ENCODE data around the gene GLIS1.
A peak's percentile ranks its signal among the peaks of the same experiment; 100 is the strongest.

The GLIS1 gene

DNA sequence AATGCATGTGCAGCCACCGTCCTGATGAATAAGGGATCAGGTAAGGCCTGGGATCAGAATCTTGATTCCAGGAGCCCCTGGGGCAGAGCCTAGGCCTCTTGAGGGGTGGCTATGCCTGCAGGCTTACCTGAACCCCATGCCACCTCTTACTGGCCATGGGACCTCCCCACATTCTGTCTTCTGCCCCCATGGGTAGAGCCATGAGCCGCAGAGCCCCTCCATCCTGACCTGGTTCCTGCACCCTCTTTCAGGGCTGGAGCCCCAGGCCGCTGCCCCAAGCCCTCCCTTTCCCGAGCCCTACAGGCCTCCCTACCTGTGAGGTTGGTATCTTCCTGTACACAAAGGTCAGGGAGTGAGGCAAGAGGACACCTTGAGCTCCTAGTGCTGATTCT, 159.0 kb downstream of the GLIS1 start:
- Histone ChIP-seq H3K36me3 (ENCODE audit: control insufficient read depth in 5 of 5, insufficient read depth in 5 of 5, low read length in 5 of 5) (no peaks in the 10 kb centered on the region), H3K27ac (ENCODE audit: low read depth, low read length) (no peak overlapping the region), H3K9ac (ENCODE audit: low read length in 5 of 5) (no peak overlapping the region), H3K9me3 (ENCODE audit: control insufficient read depth in 5 of 5, low read length in 5 of 5) (peaks cover 0 to 3% (median 0%) of the 10 kb centered on the region in 5 donors), H3K4me3 (ENCODE audit: low read depth in 1 of 5, low read length in 5 of 5) (no peak overlapping the region), H3K27me3 (ENCODE audit: control insufficient read depth in 5 of 5, insufficient read depth in 4 of 5, low read length in 5 of 5) (peaks cover 0 to 3% (median 0%) of the 10 kb centered on the region in 5 donors), H3K4me1 (ENCODE audit: control insufficient read depth in 5 of 5, insufficient read depth in 5 of 5, low read length in 5 of 5) (no peaks in the 10 kb centered on the region)

DNA sequence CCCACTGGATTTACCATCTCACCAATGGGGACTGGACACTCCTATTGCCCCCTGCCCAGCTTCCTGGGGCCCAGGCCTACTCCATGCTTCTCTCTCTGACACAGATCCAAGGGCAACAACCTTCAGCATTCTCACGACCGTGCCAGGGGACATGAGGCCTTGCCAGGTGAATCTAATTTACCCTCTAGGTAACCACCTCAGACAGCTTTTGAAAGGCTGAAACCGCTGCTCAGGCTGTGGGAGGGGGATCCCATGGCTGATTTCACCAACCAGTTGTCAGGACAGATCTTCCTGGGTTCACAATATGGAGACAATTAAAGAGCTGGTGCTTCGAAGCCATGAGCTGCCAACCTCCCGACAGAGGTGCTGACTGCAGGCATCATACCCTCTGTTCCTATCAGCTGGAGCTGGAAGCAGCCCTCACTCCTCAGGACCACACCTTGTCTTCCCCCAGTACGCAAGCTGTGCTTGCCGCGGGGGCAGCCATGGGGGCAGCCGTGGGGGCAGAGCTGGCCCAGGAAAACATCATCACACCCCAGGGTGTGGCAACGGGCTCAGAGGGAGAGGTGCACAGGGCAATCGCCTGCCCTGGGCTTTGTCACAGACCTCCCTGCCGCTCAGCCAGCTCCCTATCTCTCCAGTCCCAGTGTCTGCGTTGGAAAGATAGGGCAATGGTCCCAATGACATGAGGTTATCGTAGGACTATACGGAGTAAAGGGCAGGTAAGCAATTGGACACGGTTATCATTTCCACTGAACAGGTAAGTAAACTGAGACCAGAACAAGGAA, 159.5 kb downstream of the GLIS1 start:
- no peaks in the 10 kb centered on the region for H3K4me1 ChIP-seq (ENCODE audit: control insufficient read depth in 5 of 5, insufficient read depth in 5 of 5, low read length in 5 of 5)
- H3K9ac ChIP-seq (ENCODE audit: low read length in 5 of 5): no peak overlapping the region
- no peak overlapping the region for H3K27ac ChIP-seq (ENCODE audit: low read depth, low read length)
- no peaks in the 10 kb centered on the region for H3K36me3 ChIP-seq (ENCODE audit: control insufficient read depth in 5 of 5, insufficient read depth in 5 of 5, low read length in 5 of 5)
- H3K9me3 ChIP-seq (ENCODE audit: control insufficient read depth in 5 of 5, low read length in 5 of 5): peaks cover 0 to 3% (median 0%) of the 10 kb centered on the region in 5 donors
- no peak overlapping the region for H3K4me3 ChIP-seq (ENCODE audit: low read depth in 1 of 5, low read length in 5 of 5)
- H3K27me3 ChIP-seq (ENCODE audit: control insufficient read depth in 5 of 5, insufficient read depth in 4 of 5, low read length in 5 of 5): peaks cover 0 to under 1% (median 0%) of the 10 kb centered on the region in 5 donors

DNA sequence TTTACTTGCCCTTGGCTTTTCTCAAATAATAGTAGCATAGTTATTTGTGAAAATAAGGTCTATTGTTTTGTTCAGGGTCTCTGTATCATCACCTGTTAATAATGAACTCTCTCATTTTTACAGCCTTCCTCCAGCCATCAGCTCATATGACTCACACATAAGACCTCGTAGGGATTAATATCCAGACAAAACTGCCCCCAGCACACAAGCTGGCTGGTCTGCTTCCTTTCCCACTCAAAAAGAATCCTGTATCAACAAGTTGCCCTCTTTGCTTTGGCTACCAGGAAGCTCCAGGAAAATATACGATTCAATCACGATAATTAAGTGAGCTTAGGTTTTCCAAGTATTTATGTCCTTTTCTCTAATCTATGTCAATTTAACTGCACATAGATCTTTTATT, 160.6 kb downstream of the GLIS1 start:
- Histone ChIP-seq H3K27me3 (ENCODE audit: control insufficient read depth in 5 of 5, insufficient read depth in 4 of 5, low read length in 5 of 5) (no peaks in the 10 kb centered on the region), H3K9ac (ENCODE audit: low read length in 5 of 5) (no peak overlapping the region), H3K4me3 (ENCODE audit: low read depth in 1 of 5, low read length in 5 of 5) (no peak overlapping the region), H3K36me3 (ENCODE audit: control insufficient read depth in 5 of 5, insufficient read depth in 5 of 5, low read length in 5 of 5) (no peaks in the 10 kb centered on the region), H3K4me1 (ENCODE audit: control insufficient read depth in 5 of 5, insufficient read depth in 5 of 5, low read length in 5 of 5) (no peaks in the 10 kb centered on the region), H3K9me3 (ENCODE audit: control insufficient read depth in 5 of 5, low read length in 5 of 5) (peaks cover 0 to 3% (median 0%) of the 10 kb centered on the region in 5 donors), H3K27ac (ENCODE audit: low read depth, low read length) (no peak overlapping the region)

DNA sequence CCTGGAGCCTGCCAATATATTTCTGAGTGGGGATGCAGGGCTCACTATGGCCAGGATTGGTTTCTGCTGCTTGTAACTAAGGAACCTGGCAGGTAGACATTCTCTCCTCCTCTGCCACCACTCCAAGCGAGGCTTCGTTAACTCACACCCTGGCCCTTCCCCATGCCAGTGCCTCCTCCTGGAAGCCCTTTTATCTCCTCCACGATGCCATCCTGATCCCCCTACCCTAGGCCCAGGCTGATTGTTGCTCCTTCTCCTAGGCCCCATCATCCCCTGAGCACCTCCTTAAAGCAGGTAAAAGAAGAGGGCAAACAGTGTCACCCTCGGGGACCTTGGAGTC, 161.2 kb downstream of the GLIS1 start:
- peaks cover 0 to 3% (median 0%) of the 10 kb centered on the region in 5 donors for H3K9me3 ChIP-seq (ENCODE audit: control insufficient read depth in 5 of 5, low read length in 5 of 5)
- H3K9ac ChIP-seq (ENCODE audit: low read length in 5 of 5): no peak overlapping the region
- H3K4me1 ChIP-seq (ENCODE audit: control insufficient read depth in 5 of 5, insufficient read depth in 5 of 5, low read length in 5 of 5): no peaks in the 10 kb centered on the region
- H3K27me3 ChIP-seq (ENCODE audit: control insufficient read depth in 5 of 5, insufficient read depth in 4 of 5, low read length in 5 of 5): no peaks in the 10 kb centered on the region
- no peak overlapping the region for H3K27ac ChIP-seq (ENCODE audit: low read depth, low read length)
- no peaks in the 10 kb centered on the region for H3K36me3 ChIP-seq (ENCODE audit: control insufficient read depth in 5 of 5, insufficient read depth in 5 of 5, low read length in 5 of 5)
- H3K4me3 ChIP-seq (ENCODE audit: low read depth in 1 of 5, low read length in 5 of 5): no peak overlapping the region

DNA sequence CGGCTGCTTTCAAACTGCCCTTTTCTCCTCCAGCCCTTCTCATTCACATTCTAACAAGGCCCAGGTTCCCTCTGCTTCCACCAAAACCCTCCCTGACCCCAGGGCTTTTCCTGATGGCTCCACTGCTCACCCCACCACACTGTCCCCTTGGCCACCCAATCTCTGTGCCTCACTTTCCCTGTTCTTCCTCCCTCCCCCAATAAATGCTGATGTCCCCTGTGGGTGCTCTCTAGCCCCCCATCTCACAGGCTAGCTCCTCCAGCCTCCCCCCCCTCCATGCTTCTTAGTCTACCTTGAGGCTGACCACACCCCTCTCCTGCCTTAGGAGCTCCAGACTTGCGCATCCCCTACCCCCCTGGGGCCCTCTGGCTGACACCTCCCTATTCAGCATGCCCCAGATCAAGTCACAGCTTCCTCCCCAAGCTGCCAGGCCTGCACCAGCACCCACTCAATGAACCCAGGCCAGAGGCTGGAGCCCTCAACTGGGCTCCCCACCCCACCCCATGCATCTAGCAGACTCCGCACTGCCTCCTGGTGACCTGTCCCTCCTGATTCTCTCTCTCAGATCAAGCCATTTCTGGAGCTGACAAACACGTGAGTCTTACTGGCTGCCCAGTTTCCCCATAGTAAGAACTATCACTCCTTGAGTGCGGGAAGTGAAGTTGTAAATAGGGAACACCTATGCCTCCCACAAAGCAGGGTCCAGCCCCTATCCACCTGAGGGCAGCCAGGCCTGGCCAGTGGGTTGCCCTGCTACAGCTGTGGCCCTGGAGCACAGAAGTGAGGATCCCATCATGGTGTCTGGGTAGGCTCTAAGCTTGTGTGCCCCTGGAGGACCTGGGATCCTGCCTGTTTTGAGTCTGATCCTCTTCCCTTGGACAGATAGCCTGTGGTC, 161.9 kb downstream of the GLIS1 start:
- Histone ChIP-seq H3K9me3 (ENCODE audit: control insufficient read depth in 5 of 5, low read length in 5 of 5) (peaks cover 0 to 3% (median 0%) of the 10 kb centered on the region in 5 donors), H3K4me1 (ENCODE audit: control insufficient read depth in 5 of 5, insufficient read depth in 5 of 5, low read length in 5 of 5) (no peaks in the 10 kb centered on the region), H3K27me3 (ENCODE audit: control insufficient read depth in 5 of 5, insufficient read depth in 4 of 5, low read length in 5 of 5) (no peaks in the 10 kb centered on the region), H3K4me3 (ENCODE audit: low read depth in 1 of 5, low read length in 5 of 5) (no peak overlapping the region), H3K36me3 (ENCODE audit: control insufficient read depth in 5 of 5, insufficient read depth in 5 of 5, low read length in 5 of 5) (no peaks in the 10 kb centered on the region), H3K27ac (ENCODE audit: low read depth, low read length) (no peak overlapping the region), H3K9ac (ENCODE audit: low read length in 5 of 5) (no peak overlapping the region)

DNA sequence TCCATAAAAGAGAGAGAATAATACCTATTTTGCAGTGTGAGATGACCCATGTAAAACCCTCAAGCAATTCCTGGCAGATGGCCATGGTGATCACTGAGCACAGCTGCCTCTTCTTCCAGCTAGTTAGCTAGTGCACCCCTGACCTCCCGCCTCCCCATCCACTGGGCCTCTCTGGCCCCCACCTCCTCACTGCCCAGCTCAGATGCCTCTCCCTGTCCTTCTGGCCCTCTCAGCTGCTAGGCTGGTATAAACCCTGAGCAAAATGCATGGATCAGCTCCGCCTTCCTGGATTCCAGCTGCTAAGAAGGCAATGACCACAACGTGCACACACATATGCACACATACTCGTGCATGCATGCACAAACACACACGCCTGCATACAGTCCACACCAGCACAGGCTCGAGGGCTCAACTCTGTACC, 162.6 kb downstream of the GLIS1 start:
- Histone ChIP-seq H3K9ac (ENCODE audit: low read length in 5 of 5) (peak overlapping the region in 1 of 5 donors; percentile 32), H3K36me3 (ENCODE audit: control insufficient read depth in 5 of 5, insufficient read depth in 5 of 5, low read length in 5 of 5) (no peaks in the 10 kb centered on the region), H3K9me3 (ENCODE audit: control insufficient read depth in 5 of 5, low read length in 5 of 5) (peaks cover 0 to 3% (median 0%) of the 10 kb centered on the region in 5 donors), H3K27ac (ENCODE audit: low read depth, low read length) (no peak overlapping the region), H3K4me1 (ENCODE audit: control insufficient read depth in 5 of 5, insufficient read depth in 5 of 5, low read length in 5 of 5) (no peaks in the 10 kb centered on the region), H3K27me3 (ENCODE audit: control insufficient read depth in 5 of 5, insufficient read depth in 4 of 5, low read length in 5 of 5) (no peaks in the 10 kb centered on the region), H3K4me3 (ENCODE audit: low read depth in 1 of 5, low read length in 5 of 5) (no peak overlapping the region)

DNA sequence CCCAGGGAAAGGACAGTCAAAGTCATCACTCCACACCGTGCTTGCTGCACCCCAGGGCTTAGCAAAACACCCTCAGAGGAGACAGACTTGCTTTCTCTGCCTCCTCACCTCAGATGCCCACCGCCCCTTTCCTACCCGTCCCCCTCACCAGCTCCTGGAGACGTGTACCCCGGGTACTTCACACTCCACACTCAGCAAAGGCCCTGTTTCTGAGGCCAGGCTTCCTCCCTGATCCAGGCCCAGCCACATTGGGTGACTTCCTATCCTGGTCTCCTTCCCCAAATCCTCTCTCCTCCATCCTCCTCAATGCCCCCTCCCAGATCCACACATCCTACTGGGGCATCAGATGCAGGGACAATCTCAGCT, 163.0 kb downstream of the GLIS1 start:
- Histone ChIP-seq H3K4me3 (ENCODE audit: low read depth in 1 of 5, low read length in 5 of 5) (no peak overlapping the region), H3K4me1 (ENCODE audit: control insufficient read depth in 5 of 5, insufficient read depth in 5 of 5, low read length in 5 of 5) (no peaks in the 10 kb centered on the region), H3K9me3 (ENCODE audit: control insufficient read depth in 5 of 5, low read length in 5 of 5) (peaks cover 0 to 3% (median 0%) of the 10 kb centered on the region in 5 donors), H3K36me3 (ENCODE audit: control insufficient read depth in 5 of 5, insufficient read depth in 5 of 5, low read length in 5 of 5) (no peaks in the 10 kb centered on the region), H3K9ac (ENCODE audit: low read length in 5 of 5) (no peak overlapping the region), H3K27ac (ENCODE audit: low read depth, low read length) (no peak overlapping the region), H3K27me3 (ENCODE audit: control insufficient read depth in 5 of 5, insufficient read depth in 4 of 5, low read length in 5 of 5) (no peaks in the 10 kb centered on the region)

DNA sequence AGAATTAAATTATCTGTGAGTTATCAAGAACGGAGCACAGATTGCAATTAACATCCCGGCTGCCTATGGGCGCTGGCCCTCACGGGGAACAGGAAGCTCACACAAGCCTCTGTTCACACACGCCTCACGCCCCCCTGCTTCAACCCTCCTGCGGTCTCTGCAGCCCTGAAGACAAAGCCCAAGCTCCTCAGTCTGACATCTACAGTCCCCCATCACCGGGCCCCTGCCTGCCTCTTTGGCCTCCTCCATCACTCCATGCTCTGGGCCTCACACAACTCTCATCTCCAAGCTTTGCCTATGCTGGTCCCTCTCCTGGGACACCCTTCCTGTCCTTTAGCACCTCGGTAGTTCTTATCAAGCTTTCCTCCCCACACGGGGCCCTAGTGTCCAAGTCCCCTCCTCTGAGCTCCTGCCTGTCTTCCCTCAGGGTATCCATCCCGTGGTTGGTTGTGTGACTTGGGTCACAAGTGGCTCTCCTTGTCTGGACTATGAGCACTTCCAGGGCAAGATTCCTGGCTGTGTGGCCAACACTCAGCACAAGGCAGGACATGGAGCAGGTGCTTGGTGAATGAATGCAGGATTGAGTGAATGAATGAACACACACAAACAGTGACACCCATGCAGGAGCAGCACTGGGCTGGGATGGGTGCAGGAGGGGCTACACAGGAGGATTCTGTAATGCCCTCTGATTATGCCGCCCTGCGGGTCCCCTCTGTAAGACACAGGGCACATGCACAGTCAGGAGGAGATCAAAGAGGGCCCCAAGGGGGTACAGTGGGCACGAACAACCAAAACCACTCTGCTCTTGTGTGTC, 163.6 kb downstream of the GLIS1 start:
- peaks cover 0 to 3% (median 0%) of the 10 kb centered on the region in 5 donors for H3K9me3 ChIP-seq (ENCODE audit: control insufficient read depth in 5 of 5, low read length in 5 of 5)
- no peaks in the 10 kb centered on the region for H3K4me1 ChIP-seq (ENCODE audit: control insufficient read depth in 5 of 5, insufficient read depth in 5 of 5, low read length in 5 of 5)
- H3K4me3 ChIP-seq (ENCODE audit: low read depth in 1 of 5, low read length in 5 of 5): no peak overlapping the region

DNA sequence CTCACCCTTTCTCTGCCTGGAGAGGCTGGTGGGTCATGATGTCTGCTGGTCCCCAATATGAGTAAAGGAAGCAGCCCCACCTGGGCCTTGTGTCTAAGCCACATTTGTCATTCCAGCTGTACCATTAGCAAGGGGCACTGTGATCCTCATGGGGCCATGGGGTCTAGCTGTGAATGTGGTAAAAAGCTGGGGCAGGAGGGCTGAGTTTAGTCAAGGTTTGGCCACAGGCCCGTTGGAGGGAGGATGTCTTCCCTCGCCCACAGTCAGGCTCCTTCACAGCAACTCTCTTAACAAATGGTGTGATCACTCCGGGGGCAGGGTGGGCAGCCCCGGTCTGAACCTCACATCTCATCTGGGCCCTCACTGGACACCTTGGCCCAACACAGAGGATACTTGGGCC, 164.3 kb downstream of the GLIS1 start:
- H3K9ac ChIP-seq (ENCODE audit: low read length in 5 of 5): no peak overlapping the region
- no peak overlapping the region for H3K4me3 ChIP-seq (ENCODE audit: low read depth in 1 of 5, low read length in 5 of 5)
- H3K9me3 ChIP-seq (ENCODE audit: control insufficient read depth in 5 of 5, low read length in 5 of 5): peaks cover 0 to 3% (median 0%) of the 10 kb centered on the region in 5 donors
- no peaks in the 10 kb centered on the region for H3K27me3 ChIP-seq (ENCODE audit: control insufficient read depth in 5 of 5, insufficient read depth in 4 of 5, low read length in 5 of 5)
- no peaks in the 10 kb centered on the region for H3K36me3 ChIP-seq (ENCODE audit: control insufficient read depth in 5 of 5, insufficient read depth in 5 of 5, low read length in 5 of 5)
- H3K4me1 ChIP-seq (ENCODE audit: control insufficient read depth in 5 of 5, insufficient read depth in 5 of 5, low read length in 5 of 5): no peaks in the 10 kb centered on the region
- H3K27ac ChIP-seq (ENCODE audit: low read depth, low read length): no peak overlapping the region

More for the DNA sequence above, 163.6 kb downstream of the GLIS1 start:
- no peaks in the 10 kb centered on the region for H3K27me3 ChIP-seq (ENCODE audit: control insufficient read depth in 5 of 5, insufficient read depth in 4 of 5, low read length in 5 of 5)
- H3K27ac ChIP-seq (ENCODE audit: low read depth, low read length): no peak overlapping the region
- H3K9ac ChIP-seq (ENCODE audit: low read length in 5 of 5): no peak overlapping the region
- H3K36me3 ChIP-seq (ENCODE audit: control insufficient read depth in 5 of 5, insufficient read depth in 5 of 5, low read length in 5 of 5): no peaks in the 10 kb centered on the region

Data from subcutaneous abdominal adipose tissue (tissue), 5 donors.